SK-N-SH treated with all-trans-retinoic acid at 6 μM for 48 hours (cell line): Measurements from ENCODE around the gene SGCA.

Experiments used
- BACH2 ChIP-seq: fragments of 250-450 bp; sonication (Bioruptor Pico); IDR thresholded peaks from 2 replicates; pipeline ENCODE4 v1.9.0; 2021; ENCODE audit warnings: mild to moderate bottlenecking, borderline replicate concordance
- CREB5 ChIP-seq: fragments of 250-450 bp; sonication (Bioruptor Pico); IDR thresholded peaks from 2 replicates; pipeline ENCODE4 v1.5.1; 2020; ENCODE audit warnings: low read depth, mild to moderate bottlenecking, moderate library complexity
- CSDC2 ChIP-seq: fragments of 250-450 bp; sonication (Bioruptor Pico); IDR thresholded peaks from 2 replicates; pipeline ENCODE4 v1.5.0; 2020; ENCODE audit warnings: mild to moderate bottlenecking, moderate library complexity
- ESRRG ChIP-seq: fragments of 250-450 bp; sonication (Bioruptor Pico); IDR thresholded peaks from 2 replicates; pipeline ENCODE4 v1.6.1; 2021; ENCODE audit warnings: mild to moderate bottlenecking
- GLIS3 ChIP-seq: fragments of 250-450 bp; sonication (Bioruptor Pico); IDR thresholded peaks from 2 replicates; pipeline ENCODE4 v1.5.0; 2020; ENCODE audit warnings: mild to moderate bottlenecking, moderate library complexity
- OSR1 ChIP-seq: fragments of 250-450 bp; sonication (Bioruptor Pico); IDR thresholded peaks from 2 replicates; pipeline ENCODE4 v1.8.0; 2022; ENCODE audit warnings: moderate library complexity, mild to moderate bottlenecking, inconsistent platforms
- PATZ1 ChIP-seq: fragments of 250-450 bp; sonication (Bioruptor Pico); IDR thresholded peaks from 2 replicates; pipeline ENCODE4 v1.8.0; 2020; ENCODE audit warnings: mild to moderate bottlenecking, moderate library complexity, borderline replicate concordance
- POU6F1 ChIP-seq: fragments of 250-450 bp; sonication (Bioruptor Pico); IDR thresholded peaks from 2 replicates; pipeline ENCODE4 v1.8.0; 2021; ENCODE audit warnings: low read depth, mild to moderate bottlenecking, moderate library complexity, borderline replicate concordance
- PPARA ChIP-seq: fragments of 250-450 bp; sonication (Bioruptor Pico); IDR thresholded peaks from 2 replicates; pipeline ENCODE4 v1.5.0; 2020; ENCODE audit warnings: mild to moderate bottlenecking, borderline replicate concordance
- RARB ChIP-seq: fragments of 250-450 bp; sonication (Bioruptor Pico); IDR thresholded peaks from 2 replicates; pipeline ENCODE4 v1.8.0; 2021; ENCODE audit warnings: mild to moderate bottlenecking, moderate library complexity
- SNAI2 ChIP-seq: fragments of 250-450 bp; sonication (Bioruptor Pico); IDR thresholded peaks from 2 replicates; pipeline ENCODE4 v1.5.0; 2020; ENCODE audit warnings: mild to moderate bottlenecking, moderate library complexity
- TOX ChIP-seq: fragments of 250-450 bp; sonication (Bioruptor Pico); IDR thresholded peaks from 2 replicates; pipeline ENCODE4 v1.8.0; 2021; ENCODE audit warnings: mild to moderate bottlenecking, moderate library complexity, borderline replicate concordance
- TSHZ2 ChIP-seq: fragments of 250-450 bp; sonication (Bioruptor Pico); IDR thresholded peaks from 2 replicates; pipeline ENCODE4 v1.5.0; 2020; ENCODE audit warnings: mild to moderate bottlenecking, moderate library complexity
- ZFP3 ChIP-seq: fragments of 250-450 bp; sonication (Bioruptor Pico); IDR thresholded peaks from 2 replicates; pipeline ENCODE4 v1.5.0; 2020; ENCODE audit warnings: mild to moderate bottlenecking, moderate library complexity

- no peak for TF ChIP-seq ESRRG (CRISPR knock-in tag)
- TF ChIP-seq ZFP3, result no peak
- no peak for TF ChIP-seq TSHZ2 (CRISPR knock-in tag)
- no peak for TF ChIP-seq CREB5 (CRISPR knock-in tag)
- no peak for TF ChIP-seq TOX (CRISPR knock-in tag)
- TF ChIP-seq GLIS3, result no peak
- no peak for TF ChIP-seq OSR1 (CRISPR knock-in tag)
- TF ChIP-seq PATZ1 (CRISPR knock-in tag), result no peak
- no peak for TF ChIP-seq CSDC2
- no peak for TF ChIP-seq BACH2 (CRISPR knock-in tag)
- no peak for TF ChIP-seq POU6F1 (CRISPR knock-in tag)
- TF ChIP-seq SNAI2 (CRISPR knock-in tag), result no peak
- no peak for TF ChIP-seq PPARA
- TF ChIP-seq RARB (CRISPR knock-in tag), result no peak
Measured at GRCh38 chr17:50196036-50196435, 30.2 kb downstream of the SGCA start.
